Measurements from ENCODE around the gene TUG1.

DNA sequence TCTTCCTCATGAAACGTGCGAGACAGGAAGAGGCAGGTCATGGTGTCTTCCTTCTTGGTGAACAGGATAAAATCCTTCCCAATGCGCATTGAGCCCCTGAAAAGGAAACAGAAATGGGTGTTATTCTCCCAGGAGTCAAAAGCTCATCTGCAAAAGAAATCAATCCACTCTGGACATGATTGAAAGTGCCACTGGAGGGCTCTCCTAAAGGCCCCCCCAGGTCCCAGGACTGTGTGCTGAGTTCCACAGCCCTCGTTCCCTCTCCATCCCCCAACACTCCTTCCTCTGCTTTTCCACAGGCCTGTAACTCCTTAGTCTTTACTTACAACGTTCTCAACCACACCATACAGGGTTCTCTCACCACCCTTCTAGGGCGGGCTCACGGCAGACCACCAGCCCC lies 22.7 kb upstream of the TUG1 start:
- TF ChIP-seq TAF1 (IDR thresholded peaks at IDR 0.05; ENCODE audit: low read depth, low read length) (no peak), POLR2A (IDR thresholded peaks at IDR 0.05; ENCODE audit: low read depth, low read length) (no peak), POLR2AphosphoS5 (IDR thresholded peaks at IDR 0.05; ENCODE audit: low read depth, low read length) (no peak), PAX5 (IDR thresholded peaks at IDR 0.05; ENCODE audit: insufficient read depth, low read length, severe bottlenecking) (no peak)

Measured in GM12891 (cell line).